GM18858 (cell line): ENCODE measurements around the gene ACYP2.
"Not testable (repeated sequence)": the region's sequence is repeated elsewhere in the genome, so short reads cannot be mapped to it uniquely, and the experiment has no call there.

Experiments
- ATAC-seq: cut with Tn5 transposase; IDR thresholded peaks from one replicate; pipeline ENCODE4 v1.9.1; 2021; ENCODE audit not compliant: unreplicated experiment

Gene ACYP2

GRCh38 chr2:54262015-54262765 is 146.8 kb downstream of the ACYP2 start:
- ATAC-seq: no peak

- ATAC-seq: not testable (repeated sequence)
Measured at GRCh38 chr2:54265081-54265480, 149.7 kb downstream of the ACYP2 start.

DNA sequence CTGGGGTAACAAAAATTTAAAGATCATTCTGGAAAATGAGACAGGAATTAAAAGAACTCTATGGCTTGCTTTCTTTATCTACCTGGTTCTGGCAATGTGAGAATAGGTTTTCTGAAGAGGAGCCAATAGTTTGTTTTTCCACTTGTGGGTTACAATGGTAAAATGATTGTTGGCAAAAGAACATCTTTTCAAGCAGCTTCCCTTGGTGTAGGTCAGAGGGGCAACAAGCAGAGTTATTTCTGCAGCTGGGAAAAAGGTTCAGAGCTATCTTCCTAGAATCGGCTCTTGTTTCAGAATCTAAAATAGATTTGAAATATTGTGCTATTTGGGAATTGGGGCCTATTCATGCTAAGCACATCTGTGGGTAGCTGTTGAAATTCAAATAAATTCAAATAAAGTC is 152.2 kb downstream of the ACYP2 start:
- no peak for ATAC-seq

GRCh38 chr2:54271189-54271588 is 155.8 kb downstream of the ACYP2 start:
- no peak for ATAC-seq

GRCh38 chr2:54271843-54272627 is 156.6 kb downstream of the ACYP2 start:
- ATAC-seq: peak; percentile 90

DNA sequence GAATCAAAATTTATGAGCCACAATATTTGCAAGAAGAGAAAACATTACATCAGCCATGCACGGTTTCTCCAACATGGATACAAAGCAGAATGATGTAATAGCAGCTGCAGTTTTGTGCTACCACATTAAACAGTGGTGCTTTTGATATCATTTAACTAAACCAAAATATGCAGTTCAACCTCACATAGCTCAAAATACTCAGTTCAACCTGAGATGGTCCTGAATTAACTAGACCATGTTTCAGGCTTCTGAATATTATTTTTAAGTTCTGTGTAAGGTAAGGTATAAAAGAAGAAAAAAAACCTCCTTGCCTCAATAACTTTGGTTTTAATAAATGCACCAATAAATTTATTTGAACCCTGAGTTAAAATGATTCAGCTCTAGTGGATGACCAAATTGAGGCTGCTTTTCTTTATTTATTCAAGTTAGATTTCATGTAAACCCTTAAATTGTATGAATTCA is 159.4 kb downstream of the ACYP2 start:
- ATAC-seq: no peak

DNA sequence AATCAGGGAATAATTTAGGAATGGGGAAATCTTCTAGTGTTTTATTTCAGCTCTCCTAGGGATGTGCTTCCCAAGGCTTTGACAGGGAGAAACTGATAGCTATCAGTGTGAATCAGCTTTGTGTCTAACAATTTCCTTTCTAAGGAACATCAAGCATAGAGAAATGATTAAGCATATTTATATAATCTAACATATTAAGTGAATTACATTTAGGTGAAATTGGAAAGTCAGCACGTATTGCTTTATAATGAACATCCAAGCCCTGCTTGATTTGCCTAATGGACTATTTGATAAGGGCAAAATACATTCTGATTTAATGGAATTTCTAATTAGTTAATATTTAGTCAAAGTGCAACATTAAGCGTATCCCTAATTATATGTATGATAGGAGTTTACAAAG is 160.1 kb downstream of the ACYP2 start:
- ATAC-seq: no peak

- ATAC-seq: no peak
Measured at GRCh38 chr2:54279385-54279784, 164.0 kb downstream of the ACYP2 start.

DNA sequence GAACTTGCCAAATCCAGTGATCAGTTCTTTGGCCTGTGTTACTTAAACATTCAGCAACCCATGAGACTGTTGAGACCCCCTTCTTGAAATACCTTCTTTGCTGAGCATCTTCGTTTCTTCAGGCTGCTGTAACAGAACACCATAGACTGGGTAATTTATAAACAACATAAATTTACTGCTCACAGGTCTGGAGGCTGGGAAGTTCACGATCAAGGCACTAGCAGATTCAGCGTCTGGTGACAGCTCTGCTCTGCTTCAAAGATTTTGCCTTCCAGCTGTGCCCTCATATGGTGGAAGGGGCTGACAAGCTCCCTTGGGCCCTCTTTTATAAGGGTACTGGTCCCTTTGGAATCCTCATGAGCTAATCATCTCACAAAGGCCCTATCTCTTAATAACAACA is 169.4 kb downstream of the ACYP2 start:
- no peak for ATAC-seq

DNA sequence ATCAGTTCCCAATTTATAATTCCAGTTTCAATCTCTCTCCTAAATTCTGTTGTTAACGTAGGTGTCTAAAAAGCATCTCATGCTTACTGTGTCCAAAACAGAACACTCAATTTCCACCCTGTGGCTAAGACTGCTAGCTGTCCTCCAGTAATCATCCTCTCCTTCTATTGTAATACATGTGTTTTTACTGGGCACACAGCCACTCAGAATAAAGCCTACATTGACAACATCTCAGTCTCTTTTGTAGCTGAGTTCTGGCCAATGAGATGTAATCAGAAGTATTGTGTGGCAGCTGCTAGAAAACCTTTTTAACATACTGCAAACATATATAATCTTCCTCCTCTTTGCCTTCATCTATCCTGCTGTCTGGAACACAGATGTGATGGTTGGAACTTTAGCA is 170.0 kb downstream of the ACYP2 start:
- no peak for ATAC-seq

GRCh38 chr2:54287532-54287931 is 172.1 kb downstream of the ACYP2 start:
- ATAC-seq: no peak

DNA sequence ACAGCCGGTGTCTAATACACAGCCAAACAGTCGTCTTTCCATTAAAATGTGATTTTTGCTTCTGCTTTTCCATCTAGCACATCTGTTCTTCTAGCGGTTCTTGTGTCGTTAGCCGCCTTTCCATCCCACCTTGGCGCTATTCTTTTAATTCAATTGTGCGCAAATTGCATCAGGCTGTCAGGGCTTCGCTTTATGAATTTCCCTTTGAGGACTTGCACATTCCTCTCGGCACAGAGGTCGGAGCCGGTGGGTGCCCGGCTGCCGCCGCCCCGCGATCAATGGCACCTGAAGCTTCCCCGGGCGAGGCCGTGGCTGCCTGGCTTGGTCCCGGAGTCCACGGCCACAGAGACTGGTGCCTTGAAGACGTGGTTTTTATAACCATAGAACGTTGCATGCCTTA is 174.5 kb downstream of the ACYP2 start:
- ATAC-seq: no peak

DNA sequence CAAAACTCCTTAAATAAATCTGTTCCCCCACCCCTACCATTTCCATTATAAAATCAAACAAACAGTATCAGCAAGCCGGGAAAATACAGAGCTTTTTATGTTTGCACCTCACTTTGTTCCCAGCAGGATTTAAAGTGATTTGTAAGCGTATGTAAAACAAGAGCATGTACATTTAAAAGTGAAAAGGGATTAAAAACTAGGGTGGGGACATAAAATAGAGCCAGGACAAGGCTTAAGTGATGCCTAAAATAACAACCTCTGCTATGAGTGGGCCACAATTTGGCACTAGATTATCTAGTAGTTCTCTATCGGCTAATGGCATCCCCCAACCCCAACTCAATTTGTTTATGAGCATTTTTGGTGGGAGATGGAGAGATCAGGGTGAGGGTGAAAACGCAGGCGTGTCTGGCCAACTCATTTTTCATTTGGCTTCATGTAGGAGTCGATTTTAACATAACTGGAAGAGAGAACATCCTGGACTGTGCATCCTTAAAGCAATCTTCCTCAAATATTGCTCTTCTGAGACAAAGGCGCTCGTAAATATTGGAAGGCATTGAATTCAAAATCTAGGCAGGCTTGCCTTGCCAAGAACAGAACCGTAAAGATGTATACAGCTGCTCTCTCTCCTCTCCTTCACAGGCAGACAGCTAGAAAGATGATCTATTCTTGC is 175.1 kb downstream of the ACYP2 start:
- no peak for ATAC-seq

DNA sequence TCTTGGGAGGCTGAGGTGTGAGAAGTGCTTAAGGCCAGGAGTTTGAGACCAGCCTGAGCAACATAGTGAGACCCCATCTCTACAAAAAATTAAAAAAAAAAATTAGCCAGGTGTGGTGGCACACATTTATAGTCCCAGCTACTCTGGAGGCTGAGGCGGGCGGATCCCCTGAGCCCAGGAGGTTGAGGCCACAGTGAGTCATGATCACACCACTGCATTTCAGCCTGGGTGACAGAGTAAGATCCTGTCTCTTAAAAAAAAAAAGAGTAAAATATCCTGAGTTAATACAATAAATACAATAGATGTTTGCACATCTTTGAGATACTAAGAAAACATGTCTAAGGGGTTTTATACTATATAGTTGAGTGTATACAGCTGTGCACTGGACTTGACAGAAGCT is 179.2 kb downstream of the ACYP2 start:
- ATAC-seq: not testable (repeated sequence)

GRCh38 chr2:54295911-54296310 is 180.5 kb downstream of the ACYP2 start:
- no peak for ATAC-seq

GRCh38 chr2:54298514-54298913 is 183.1 kb downstream of the ACYP2 start:
- ATAC-seq: no peak

DNA sequence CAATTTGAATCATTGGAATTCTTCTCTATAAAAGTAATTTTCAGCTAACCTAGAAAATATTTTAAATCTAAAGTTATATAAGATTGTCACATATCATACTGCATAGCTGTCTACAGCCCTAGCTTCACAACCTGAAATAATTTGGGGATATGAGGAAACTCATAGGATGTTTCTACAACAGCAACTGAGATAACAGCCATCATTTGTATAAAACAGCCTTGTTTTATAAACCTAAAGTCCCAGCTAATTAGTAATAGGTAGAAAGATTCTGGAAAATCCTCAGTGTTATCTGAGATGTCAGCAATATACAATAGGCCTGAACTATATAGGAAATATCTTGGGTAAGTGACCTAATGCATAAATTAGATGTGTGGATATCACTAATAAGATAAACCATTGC is 188.2 kb downstream of the ACYP2 start:
- ATAC-seq: no peak

- ATAC-seq: no peak
Measured at GRCh38 chr2:54306556-54306955, 191.1 kb downstream of the ACYP2 start.

GRCh38 chr2:54308186-54308585 is 192.8 kb downstream of the ACYP2 start:
- ATAC-seq: no peak

- no peak for ATAC-seq
Measured at GRCh38 chr2:54308782-54309181, 193.4 kb downstream of the ACYP2 start.

DNA sequence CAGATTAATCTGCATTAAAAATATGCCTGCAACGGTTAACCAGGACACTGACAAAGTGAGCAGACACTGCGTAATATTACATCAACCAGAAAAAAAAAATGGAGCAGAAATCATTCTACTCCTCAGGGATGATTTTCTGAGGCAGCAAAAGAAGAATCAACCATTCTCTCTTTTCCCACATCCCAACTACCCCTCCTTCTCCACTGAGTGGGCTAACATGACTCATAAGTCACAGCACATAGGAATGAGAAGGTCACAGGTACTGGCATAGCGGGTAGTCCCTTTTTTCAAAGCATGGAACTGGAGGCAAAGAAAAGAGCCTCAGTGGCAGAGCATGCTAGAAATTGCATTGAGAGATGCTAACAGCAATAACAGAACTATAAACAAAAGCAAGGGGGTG is 194.9 kb downstream of the ACYP2 start:
- ATAC-seq: no peak

- no peak for ATAC-seq
Measured at GRCh38 chr2:54310961-54311360, 195.5 kb downstream of the ACYP2 start.
